Loucy (cell line): ENCODE measurements around the gene KCNS1.

Experiments used
- H2AFZ ChIP-seq: fragments of 200-600 bp; sonication (generic); 2 replicates; pipeline ENCODE4 v1.6.0; 2016; ENCODE audit warnings: antibody characterized with exemption, mild to moderate bottlenecking, low read length, moderate library complexity
- H3F3A ChIP-seq: fragments of 200-600 bp; 2 replicates; pipeline ENCODE4 v1.6.0; 2016; ENCODE audit warnings: antibody characterized with exemption, low read depth, mild to moderate bottlenecking
- H3K27me3 ChIP-seq: fragments of 200-600 bp; sonication (generic); 2 replicates; pipeline ENCODE4 v1.6.1; 2014; ENCODE audit warnings: low read length, mild to moderate bottlenecking; ENCODE audit not compliant: insufficient read depth, poor library complexity, severe bottlenecking
- H3K36me3 ChIP-seq: fragments of 200-600 bp; sonication (generic); 2 replicates; pipeline ENCODE4 v1.6.1; 2016; ENCODE audit warnings: low read length; ENCODE audit not compliant: insufficient read depth
- H3K4me1 ChIP-seq: fragments of 200-600 bp; sonication (generic); 2 replicates; pipeline ENCODE4 v1.5.1; 2014; ENCODE audit warnings: low read length, mild to moderate bottlenecking; ENCODE audit not compliant: insufficient read depth, poor library complexity, severe bottlenecking
- H3K4me2 ChIP-seq: fragments of 200-600 bp; sonication (generic); 2 replicates; pipeline ENCODE4 v1.6.0; 2014; ENCODE audit warnings: antibody characterized with exemption, low read length, low read depth, mild to moderate bottlenecking; ENCODE audit not compliant: poor library complexity, severe bottlenecking
- H3K4me3 ChIP-seq: fragments of 200-600 bp; sonication (generic); 2 replicates; pipeline ENCODE4 v1.5.1; 2014; ENCODE audit warnings: low read length, mild to moderate bottlenecking, mixed read lengths; ENCODE audit not compliant: poor library complexity, severe bottlenecking
- H3K79me2 ChIP-seq: fragments of 200-600 bp; sonication (generic); 2 replicates; pipeline ENCODE4 v1.6.1; 2014; ENCODE audit warnings: low read length; ENCODE audit not compliant: insufficient read depth
- H3K9ac ChIP-seq: fragments of 200-600 bp; sonication (generic); 2 replicates; pipeline ENCODE4 v1.6.0; 2014; ENCODE audit warnings: mild to moderate bottlenecking, low read depth, low read length, moderate library complexity; ENCODE audit not compliant: poor library complexity, severe bottlenecking
- H3K9me2 ChIP-seq: fragments of 200-600 bp; sonication (generic); replicated peaks from 2 replicates; pipeline ENCODE4 v1.6.1; 2016; ENCODE audit warnings: low read depth, low read length, mixed read lengths
- H3K9me3 ChIP-seq: fragments of 200-600 bp; sonication (generic); 2 replicates; pipeline ENCODE4 v1.6.1; 2014; ENCODE audit warnings: mild to moderate bottlenecking, antibody characterized with exemption, low read length, low read depth; ENCODE audit not compliant: insufficient read depth
- H4K20me1 ChIP-seq: fragments of 200-600 bp; sonication (generic); 2 replicates; pipeline ENCODE4 v1.6.0; 2014; ENCODE audit warnings: antibody characterized with exemption, low read length, mild to moderate bottlenecking; ENCODE audit not compliant: insufficient read depth, poor library complexity, severe bottlenecking
- EZH2phosphoT487 ChIP-seq: fragments of 200-600 bp; IDR thresholded peaks from 2 replicates; pipeline ENCODE4 v1.6.1; 2018; ENCODE audit warnings: antibody characterized with exemption, mild to moderate bottlenecking, moderate library complexity, borderline replicate concordance
- TF ChIP-seq, protein P1 (sequence below): fragments of 200-600 bp; sonication (generic); conservative IDR thresholded peaks from 2 replicates; pipeline ENCODE4 v1.5.1; 2014; ENCODE audit warnings: mild to moderate bottlenecking, antibody characterized with exemption, low read length

KCNS1 gene

DNA sequence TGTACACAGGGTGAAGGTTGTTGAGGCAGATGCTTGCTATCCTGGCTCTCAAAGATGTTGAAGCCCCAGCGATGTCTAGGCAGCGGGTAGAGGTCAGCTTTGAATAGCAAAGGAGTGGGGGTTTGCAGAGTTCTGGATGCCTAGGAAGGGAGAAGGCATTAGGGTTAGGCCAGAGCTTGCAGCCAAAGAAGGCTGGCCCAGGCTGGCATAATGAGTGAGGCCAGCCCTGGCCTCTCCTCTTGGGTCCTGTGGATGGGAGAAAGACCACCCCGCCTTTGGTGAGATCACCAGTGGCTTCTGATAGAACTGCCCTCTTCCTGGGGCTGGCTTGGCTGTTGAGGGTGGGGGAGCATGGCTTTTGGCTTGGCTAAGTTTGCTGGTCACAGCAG is 14.5 kb upstream of the KCNS1 start:
- Histone ChIP-seq H3K4me2 (peak overlapping the region; percentile 35), H2AFZ (peak overlapping the region; percentile 72; the same call in 1 of the 2 replicates), H4K20me1 (no peaks in the 10 kb centered on the region)

DNA sequence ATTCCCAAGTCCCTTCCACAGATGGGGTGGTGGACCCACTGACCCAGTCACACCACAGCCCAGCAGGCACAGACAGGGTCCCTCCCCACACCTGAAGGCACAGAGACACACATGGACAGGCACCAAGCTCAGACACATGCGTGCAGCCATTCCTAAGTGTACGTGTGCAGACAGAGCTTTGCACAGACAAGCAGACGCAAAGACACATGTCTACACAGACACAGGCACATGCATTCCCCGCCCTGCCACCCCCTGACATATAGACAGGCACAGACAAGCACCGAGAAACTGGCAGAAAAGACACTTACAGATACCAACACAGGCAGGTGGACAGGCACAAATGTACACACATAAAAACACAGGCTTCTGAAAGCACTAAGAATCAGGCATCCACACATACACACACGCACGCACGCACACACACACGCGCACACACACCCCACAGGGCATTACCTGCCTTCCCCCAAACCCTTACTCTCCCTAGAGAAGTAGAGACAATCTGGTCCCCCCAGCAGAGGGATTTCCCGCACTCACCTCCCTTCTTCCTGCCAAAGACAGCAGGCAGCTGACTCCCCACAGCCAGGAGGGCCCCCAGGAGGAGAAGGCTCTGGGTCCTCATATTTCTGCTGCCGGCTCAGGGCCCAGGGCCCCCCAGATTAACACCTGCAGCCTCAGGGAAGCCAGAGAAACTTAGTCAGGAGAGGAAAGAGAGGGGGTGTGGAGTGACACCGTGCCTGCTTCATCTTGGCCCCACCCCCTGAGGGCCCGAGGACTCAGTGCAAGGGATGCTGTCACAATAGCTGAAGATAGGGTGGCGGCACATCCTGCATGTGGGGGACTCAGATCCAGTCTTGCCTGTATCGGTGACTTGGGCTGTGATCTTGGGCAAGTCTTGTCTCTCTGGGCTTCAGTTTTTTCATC is 13.8 kb upstream of the KCNS1 start, which contains the start of gene WFDC5:
TSS of gene WFDC5 (minus strand) at position 710 of the 921 bp plus-strand sequence. CDS start at position 619, 91 bp downstream.
- Histone ChIP-seq H3K4me1 (no peaks in the 10 kb centered on the region), H2AFZ (peak within 1 kb of the TSS; percentile 72; the same call in 1 of the 2 replicates), H3K9me3 (no peaks in the 10 kb centered on the region), H3K79me2 (no peaks in the 10 kb centered on the region), H3K9ac (no peak within 1 kb of the TSS), H3F3A (no peaks in the 10 kb centered on the region), H3K4me3 (no peak within 1 kb of the TSS), H3K4me2 (peak within 1 kb of the TSS; percentile 35), H4K20me1 (no peaks in the 10 kb centered on the region), H3K36me3 (no peaks in the 10 kb centered on the region), H3K27me3 (no peaks in the 10 kb centered on the region), H3K9me2 (no peaks in the 10 kb centered on the region)
- no peak for TF ChIP-seq EZH2phosphoT487
- TF ChIP-seq, protein P1, sequence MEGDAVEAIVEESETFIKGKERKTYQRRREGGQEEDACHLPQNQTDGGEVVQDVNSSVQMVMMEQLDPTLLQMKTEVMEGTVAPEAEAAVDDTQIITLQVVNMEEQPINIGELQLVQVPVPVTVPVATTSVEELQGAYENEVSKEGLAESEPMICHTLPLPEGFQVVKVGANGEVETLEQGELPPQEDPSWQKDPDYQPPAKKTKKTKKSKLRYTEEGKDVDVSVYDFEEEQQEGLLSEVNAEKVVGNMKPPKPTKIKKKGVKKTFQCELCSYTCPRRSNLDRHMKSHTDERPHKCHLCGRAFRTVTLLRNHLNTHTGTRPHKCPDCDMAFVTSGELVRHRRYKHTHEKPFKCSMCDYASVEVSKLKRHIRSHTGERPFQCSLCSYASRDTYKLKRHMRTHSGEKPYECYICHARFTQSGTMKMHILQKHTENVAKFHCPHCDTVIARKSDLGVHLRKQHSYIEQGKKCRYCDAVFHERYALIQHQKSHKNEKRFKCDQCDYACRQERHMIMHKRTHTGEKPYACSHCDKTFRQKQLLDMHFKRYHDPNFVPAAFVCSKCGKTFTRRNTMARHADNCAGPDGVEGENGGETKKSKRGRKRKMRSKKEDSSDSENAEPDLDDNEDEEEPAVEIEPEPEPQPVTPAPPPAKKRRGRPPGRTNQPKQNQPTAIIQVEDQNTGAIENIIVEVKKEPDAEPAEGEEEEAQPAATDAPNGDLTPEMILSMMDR, result no peak

More for the DNA sequence above, 14.5 kb upstream of the KCNS1 start:
- Histone ChIP-seq H3K4me3 (no peak overlapping the region), H3K79me2 (no peaks in the 10 kb centered on the region), H3K4me1 (no peaks in the 10 kb centered on the region), H3F3A (no peaks in the 10 kb centered on the region), H3K9me3 (no peaks in the 10 kb centered on the region), H3K36me3 (no peaks in the 10 kb centered on the region), H3K27me3 (no peaks in the 10 kb centered on the region), H3K9me2 (no peaks in the 10 kb centered on the region), H3K9ac (no peak overlapping the region)
- TF ChIP-seq, protein P1, result no peak
- TF ChIP-seq EZH2phosphoT487, result no peak

DNA sequence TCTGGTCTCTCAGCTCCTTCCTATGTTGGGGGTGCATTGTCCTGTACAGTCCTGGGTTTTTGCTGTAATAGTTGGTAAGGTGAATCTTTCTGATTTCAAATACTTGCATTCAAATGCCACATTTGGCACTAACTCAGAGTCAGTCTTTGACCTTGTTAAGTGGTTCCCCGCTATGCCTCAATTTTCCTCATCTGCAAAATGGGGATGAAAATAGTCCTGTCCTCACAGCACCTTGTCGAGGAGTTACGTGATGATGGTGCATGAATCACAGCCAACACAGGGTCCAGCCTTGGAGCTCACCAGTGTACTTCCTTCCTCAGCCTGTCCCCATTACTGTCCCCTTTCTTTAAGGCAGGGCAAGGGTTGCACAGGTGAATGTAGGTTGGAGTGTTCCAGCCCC is 12.9 kb upstream of the KCNS1 start:
- H3K27me3 ChIP-seq, result no peaks in the 10 kb centered on the region
- no peaks in the 10 kb centered on the region for H4K20me1 ChIP-seq
- H3K9me2 ChIP-seq, result no peaks in the 10 kb centered on the region
- no peak overlapping the region for H3K9ac ChIP-seq
- no peak overlapping the region for H3K4me2 ChIP-seq
- H3K36me3 ChIP-seq, result no peaks in the 10 kb centered on the region
- no peaks in the 10 kb centered on the region for H3F3A ChIP-seq
- H3K4me1 ChIP-seq, result no peaks in the 10 kb centered on the region
- H3K9me3 ChIP-seq, result no peaks in the 10 kb centered on the region
- no peaks in the 10 kb centered on the region for H3K79me2 ChIP-seq
- no peak overlapping the region for H2AFZ ChIP-seq
- H3K4me3 ChIP-seq, result no peak overlapping the region
- TF ChIP-seq, protein P1, result no peak
- TF ChIP-seq EZH2phosphoT487, result no peak
